MCF 10A (cell line): ENCODE results near the gene ATP6V0E1. TPM values are rescaled to one million over a fixed set of nuclear protein-coding genes. Genes with fewer than 3 reads are reported as not detected.

Source experiments
- BruUV-seq: library from RNA; stranded (reverse); fragments of 400-500 nt; replicated peaks from 2 replicates; lab custom pipeline; 2021; lab: Mats Ljungman, UMichigan
- CTCF ChIA-PET: fragments of 300-600 bp; sonication (Branson Sonifier 250); formaldehyde crosslinking; extraction: SDS; loops from one replicate; lab custom pipeline; 2021; ENCODE audit warnings: antibody characterized with exemption, inconsistent platforms; lab: Yijun Ruan, JAX
- POLR2A ChIA-PET: fragments of 300-600, 350-650 bp; sonication (Branson Sonifier 250); formaldehyde crosslinking; extraction: SDS; loops from one replicate; lab custom pipeline; 2020; ENCODE audit warnings: antibody characterized with exemption, inconsistent platforms; lab: Yijun Ruan, JAX
- DNase-seq: peaks from one replicate; pipeline ENCODE4 v3.0.0-alpha.2; 2018; ENCODE audit not compliant: unreplicated experiment
- H3K27ac Mint-ChIP-seq: one replicate; pipeline ENCODE4 v1.8.0; 2022; ENCODE audit warnings: mild to moderate bottlenecking, low read depth, mixed read lengths; ENCODE audit not compliant: unreplicated experiment
- H3K27me3 Mint-ChIP-seq: one replicate; pipeline ENCODE4 v1.8.0; 2022; ENCODE audit warnings: mixed read lengths; ENCODE audit not compliant: insufficient read depth, unreplicated experiment
- H3K36me3 Mint-ChIP-seq: one replicate; pipeline ENCODE4 v1.8.0; 2022; ENCODE audit warnings: mild to moderate bottlenecking, moderate library complexity, mixed read lengths; ENCODE audit not compliant: insufficient read depth, unreplicated experiment
- H3K4me1 Mint-ChIP-seq: one replicate; pipeline ENCODE4 v1.8.0; 2022; ENCODE audit warnings: mixed read lengths; ENCODE audit not compliant: insufficient read depth, unreplicated experiment
- H3K4me3 Mint-ChIP-seq: one replicate; pipeline ENCODE4 v1.8.0; 2022; ENCODE audit warnings: mild to moderate bottlenecking, moderate library complexity, mixed read lengths; ENCODE audit not compliant: unreplicated experiment
- H3K9me3 Mint-ChIP-seq: one replicate; pipeline ENCODE4 v1.8.0; 2022; ENCODE audit warnings: mixed read lengths; ENCODE audit not compliant: unreplicated experiment
- CTCF ChIP-seq: fragments of 200-600 bp; IDR thresholded peaks from one replicate; pipeline ENCODE4 v1.8.0; 2022; ENCODE audit warnings: antibody characterized with exemption, mild to moderate bottlenecking; ENCODE audit not compliant: unreplicated experiment
- intact Hi-C: fragments of 100-400 bp; cut with micrococcal nuclease; formaldehyde crosslinking; loops from 2 replicates; pipeline ENCODE4 v1.14.1; 2022
- total RNA-seq: library from RNA; stranded (reverse); gene quantifications from 2 replicates; pipeline ENCODE4 v1.2.3, GENCODE V29; 2022

The ATP6V0E1 gene
- total RNA-seq, 1 experiment from 2014 or later: 171 TPM

GRCh38 chr5:172975289-172975688 lies 8.3 kb upstream of the ATP6V0E1 start:
- Mint-ChIP-seq H3K27me3 (no peaks in the 10 kb centered on the region), H3K27ac (no peak overlapping the region), H3K36me3 (peaks cover 15% of the 10 kb centered on the region), H3K9me3 (no peaks in the 10 kb centered on the region), H3K4me1 (no peaks in the 10 kb centered on the region), H3K4me3 (no peak overlapping the region)
- no TSS peak for BruUV-seq
- no peak for DNase-seq
- ChIA-PET POLR2A (no interaction called here), CTCF (no interaction called here)
- intact Hi-C loops: loop anchor here (10.0 kb wide), 2 partner anchors 600 to 1010 kb away; partner anchors contain the start of gene C5orf47
- TF ChIP-seq CTCF: no peak

DNA sequence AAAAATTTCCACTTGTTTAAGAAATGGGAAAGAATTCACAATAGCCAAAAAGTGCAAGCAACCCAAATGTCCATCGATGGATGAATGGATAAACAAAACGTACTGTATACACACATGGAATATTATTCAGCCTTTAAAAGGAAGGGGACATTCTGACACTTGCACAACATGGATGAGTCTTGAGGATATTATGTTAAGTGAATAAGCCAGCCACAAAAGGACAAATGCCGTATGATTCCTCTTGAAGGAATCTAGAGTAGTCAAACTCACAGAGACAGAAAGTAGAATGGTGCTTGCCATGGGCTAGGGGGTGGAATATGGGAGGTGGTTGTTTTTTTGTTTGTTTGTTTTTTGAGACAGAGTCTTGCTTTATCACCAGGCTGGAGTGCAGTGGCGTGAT lies 3.8 kb upstream of the ATP6V0E1 start:
- Mint-ChIP-seq H3K27ac (no peak overlapping the region), H3K27me3 (no peaks in the 10 kb centered on the region), H3K4me3 (no peak overlapping the region), H3K9me3 (no peaks in the 10 kb centered on the region), H3K4me1 (no peaks in the 10 kb centered on the region), H3K36me3 (no peaks in the 10 kb centered on the region)
- intact Hi-C loops: loop anchor here (10.0 kb wide), 2 partner anchors 595 to 1005 kb away; partner anchors contain the start of gene C5orf47
- no peak for TF ChIP-seq CTCF
- no peak for DNase-seq
- no TSS peak for BruUV-seq
- ChIA-PET CTCF (interaction anchor here (0.6 to 4.1 kb wide), 14 partner anchors 13 to 596 kb away, joined by 3 to 22 read pairs (median 4); no protein-coding TSS in a partner anchor), POLR2A (interaction anchor here (1.3 to 3.0 kb wide), 3 partner anchors 77 to 636 kb away, joined by 3 to 11 read pairs (median 8); partner anchors contain the start of gene STC2)

GRCh38 chr5:172981931-172982330 lies 1.6 kb upstream of the ATP6V0E1 start:
- POLR2A ChIA-PET: interaction anchor here (0.6 to 3.8 kb wide), 4 partner anchors 22 to 1225 kb away, joined by 3 to 49 read pairs (median 6); partner anchors contain the start of gene RPL26L1
- Mint-ChIP-seq H3K27me3 (no peaks in the 10 kb centered on the region), H3K9me3 (no peaks in the 10 kb centered on the region), H3K27ac (no peak overlapping the region), H3K4me1 (peaks cover 6% of the 10 kb centered on the region), H3K4me3 (no peak overlapping the region), H3K36me3 (peaks cover 14% of the 10 kb centered on the region)
- intact Hi-C loops: no loop called here
- TF ChIP-seq CTCF: no peak
- CTCF ChIA-PET: interaction anchor here (0.6 to 2.3 kb wide), 12 partner anchors 14 to 989 kb away, joined by 3 to 6 read pairs (median 4); no protein-coding TSS in a partner anchor
- no TSS peak for BruUV-seq
- no peak for DNase-seq

DNA sequence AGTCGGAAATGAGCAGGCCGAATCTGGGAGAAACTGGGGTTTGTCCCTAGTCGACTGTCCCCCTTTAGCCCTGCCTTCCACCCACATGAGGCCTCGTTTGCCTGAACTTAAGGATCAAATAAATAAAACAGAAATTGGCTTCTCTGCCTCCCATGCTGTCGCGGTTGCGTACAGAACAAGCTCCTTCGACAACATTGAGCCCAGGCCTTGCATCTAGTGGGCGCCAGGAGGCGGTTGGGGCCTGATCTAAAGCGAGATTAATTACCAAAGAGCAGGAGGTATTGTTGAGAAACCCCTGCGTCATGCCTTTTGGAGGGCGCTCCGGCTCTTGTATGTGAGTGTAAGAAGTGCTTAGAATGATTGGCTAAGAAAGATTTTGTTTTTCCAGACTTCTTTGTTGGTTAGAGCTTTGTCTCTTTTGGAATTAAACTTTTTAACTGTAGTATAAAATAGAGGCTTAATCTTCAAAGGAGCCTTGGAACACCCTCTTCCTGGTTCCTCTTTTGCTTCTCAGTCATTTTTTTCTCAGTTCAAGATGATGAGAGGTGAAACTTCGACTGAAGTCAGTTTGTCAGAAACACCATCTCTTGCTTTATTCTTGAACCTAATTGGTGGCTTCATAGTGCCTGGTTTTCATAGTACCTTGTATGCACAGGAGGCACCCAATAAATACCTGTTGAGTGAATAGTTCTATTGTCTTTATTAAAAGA lies 828 bp downstream of the ATP6V0E1 start:
- peak overlapping the region; percentile 94 for H3K4me3 Mint-ChIP-seq
- no peaks in the 10 kb centered on the region for H3K27me3 Mint-ChIP-seq
- peaks cover 6% of the 10 kb centered on the region for H3K4me1 Mint-ChIP-seq
- TSS peak; percentile 84 for BruUV-seq
- ChIA-PET POLR2A (interaction anchor here (0.6 to 4.5 kb wide), 73 partner anchors 10 to 840 kb away, joined by 3 to 97 read pairs (median 6); partner anchors contain the start of genes BNIP1, DUSP1, RPL26L1 and STC2), CTCF (interaction anchor here (0.6 to 2.3 kb wide), 19 partner anchors 10 to 345 kb away, joined by 3 to 12 read pairs (median 3); partner anchors contain the start of genes RPL26L1 and STC2)
- no peaks in the 10 kb centered on the region for H3K9me3 Mint-ChIP-seq
- intact Hi-C loops: loop anchor here (1.0 kb wide), 4 partner anchors 73 to 348 kb away; partner anchors contain the start of gene BNIP1
- peak; percentile 96 for DNase-seq
- H3K36me3 Mint-ChIP-seq: peaks cover 38% of the 10 kb centered on the region
- TF ChIP-seq CTCF: peak; percentile 43
- peak overlapping the region; percentile 91 for H3K27ac Mint-ChIP-seq
